ENCODE results near the gene RAB13. TPM values are rescaled to one million over a fixed set of nuclear protein-coding genes. Genes with fewer than 3 reads are reported as not detected.

RAB13 gene
- total and polyA plus RNA-seq, 2 of the 8 experiments (the other 6 are each of a cell fraction or from before 2014, with no cell fraction given) = 70.5 to 157 TPM

DNA sequence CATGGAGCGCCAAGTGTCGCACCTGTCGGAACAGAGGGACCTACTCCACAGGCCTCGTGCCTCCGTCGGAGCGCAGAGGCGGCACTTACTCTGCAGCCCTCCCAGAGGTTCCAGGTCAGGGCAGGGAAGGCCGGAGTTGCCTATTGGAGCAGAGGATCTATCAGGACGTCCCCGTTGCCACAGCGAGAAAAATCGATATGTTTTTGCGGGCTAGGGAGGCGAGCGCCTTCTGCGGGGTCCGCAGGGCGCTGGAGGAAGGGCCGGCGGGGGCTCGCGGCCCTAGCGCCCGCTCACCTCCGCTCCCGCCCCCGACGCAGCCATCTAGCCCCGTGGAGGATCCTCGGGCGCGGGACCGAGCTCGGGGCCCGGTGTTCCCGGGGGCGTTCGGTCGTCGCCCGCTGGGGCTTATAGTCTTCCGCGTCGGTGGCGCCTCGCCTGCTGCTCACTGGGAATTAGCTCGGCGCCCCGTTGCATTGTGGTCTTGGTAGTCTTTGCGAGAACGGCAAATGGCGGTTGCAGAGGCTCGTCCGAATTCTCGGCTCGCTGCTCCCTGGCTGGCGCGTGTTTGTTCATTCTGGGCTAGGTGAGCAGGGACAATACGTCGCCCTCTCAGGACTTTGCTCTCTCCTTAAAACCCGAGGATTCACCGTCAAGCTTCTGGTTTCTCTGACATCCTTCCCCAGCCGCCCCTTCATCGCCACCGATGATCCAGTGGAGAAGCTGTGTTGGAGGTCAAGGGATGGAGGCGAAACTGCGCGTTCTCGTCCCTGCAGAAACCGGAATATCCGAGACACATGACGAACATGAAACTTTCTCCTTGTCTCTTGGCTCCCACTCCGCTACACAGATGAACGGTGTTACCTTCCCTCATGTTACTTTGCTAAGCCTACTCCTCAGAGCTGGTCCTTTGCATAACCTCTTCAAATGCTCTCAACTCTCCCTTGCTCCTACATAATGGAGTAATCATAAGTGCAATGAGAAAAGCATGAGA lies 8.6 kb downstream of the RAB13 start, which contains the start of gene JTB (continued):
- TF ChIP-seq SP1 (IDR thresholded peaks at IDR 0.05; ENCODE audit: low read depth, low read length) (0 out of 2 replicates have a peak, but pooled peaks have one; percentile 25), SRF (IDR thresholded peaks at IDR 0.05; ENCODE audit: low read depth, low read length) (no peak), RNF2 (IDR thresholded peaks at IDR 0.05; ENCODE audit: borderline replicate concordance, low read depth, low read length, missing control alignments, poor library complexity, severe bottlenecking) (no peak), CBX8 (IDR thresholded peaks at IDR 0.05; ENCODE audit: borderline replicate concordance, low read depth, low read length) (no peak), CEBPB (IDR thresholded peaks at IDR 0.05; ENCODE audit: low read depth, low read length) (no peak), ATF3 (IDR thresholded peaks at IDR 0.05; ENCODE audit: insufficient read depth, low read depth, low read length) (no peak), TAF1 (IDR thresholded peaks at IDR 0.05; ENCODE audit: low read depth, low read length) (peak; percentile 70; the same call in 1 of the 2 replicates)
- TF ChIP-seq, protein P1, sequence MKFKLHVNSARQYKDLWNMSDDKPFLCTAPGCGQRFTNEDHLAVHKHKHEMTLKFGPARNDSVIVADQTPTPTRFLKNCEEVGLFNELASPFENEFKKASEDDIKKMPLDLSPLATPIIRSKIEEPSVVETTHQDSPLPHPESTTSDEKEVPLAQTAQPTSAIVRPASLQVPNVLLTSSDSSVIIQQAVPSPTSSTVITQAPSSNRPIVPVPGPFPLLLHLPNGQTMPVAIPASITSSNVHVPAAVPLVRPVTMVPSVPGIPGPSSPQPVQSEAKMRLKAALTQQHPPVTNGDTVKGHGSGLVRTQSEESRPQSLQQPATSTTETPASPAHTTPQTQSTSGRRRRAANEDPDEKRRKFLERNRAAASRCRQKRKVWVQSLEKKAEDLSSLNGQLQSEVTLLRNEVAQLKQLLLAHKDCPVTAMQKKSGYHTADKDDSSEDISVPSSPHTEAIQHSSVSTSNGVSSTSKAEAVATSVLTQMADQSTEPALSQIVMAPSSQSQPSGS (IDR thresholded peaks at IDR 0.05; ENCODE audit: low read length) = no peak

Measured in H1 (cell line).